ENCODE data around the gene CDHR4.
A peak's percentile ranks its signal among the peaks of the same experiment; 100 is the strongest.
"Not testable (repeated sequence)": the region's sequence is repeated elsewhere in the genome, so short reads cannot be mapped to it uniquely, and the experiment has no call there.

Gene CDHR4

DNA sequence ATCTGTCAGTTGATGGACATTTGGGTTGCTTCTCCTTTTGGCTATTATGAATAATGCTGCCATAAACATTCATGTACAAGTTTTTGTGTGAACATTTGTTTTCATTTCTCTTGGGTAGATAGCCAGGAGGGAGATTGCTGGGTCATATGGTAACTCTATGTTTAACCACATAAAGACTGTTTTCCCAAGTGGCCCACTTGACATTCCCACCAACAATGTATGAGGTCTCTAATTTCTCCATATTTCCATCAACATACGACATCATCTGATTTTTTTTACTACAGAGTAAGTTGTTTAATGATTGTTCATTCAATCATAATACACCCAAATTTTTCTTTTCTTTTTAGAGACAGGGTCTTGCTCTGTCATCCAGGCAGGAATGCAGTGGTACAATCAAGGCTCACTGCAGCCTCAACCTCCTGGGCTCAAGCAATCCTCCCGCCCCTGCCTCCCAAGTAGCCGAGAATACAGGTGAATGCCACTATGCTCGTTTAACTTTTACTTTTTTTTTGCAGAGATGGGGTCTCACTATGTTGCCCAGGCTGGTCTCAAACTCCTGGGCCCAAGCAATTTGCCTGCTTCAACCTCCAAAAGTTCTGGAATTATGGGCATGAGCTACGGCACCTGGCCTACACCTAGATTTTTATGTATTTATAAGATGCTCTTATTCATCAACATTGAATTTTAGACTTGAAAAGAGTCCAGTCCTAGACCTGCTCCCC lies 20.2 kb downstream of the CDHR4 start:
- no peak for DNase-seq

DNA sequence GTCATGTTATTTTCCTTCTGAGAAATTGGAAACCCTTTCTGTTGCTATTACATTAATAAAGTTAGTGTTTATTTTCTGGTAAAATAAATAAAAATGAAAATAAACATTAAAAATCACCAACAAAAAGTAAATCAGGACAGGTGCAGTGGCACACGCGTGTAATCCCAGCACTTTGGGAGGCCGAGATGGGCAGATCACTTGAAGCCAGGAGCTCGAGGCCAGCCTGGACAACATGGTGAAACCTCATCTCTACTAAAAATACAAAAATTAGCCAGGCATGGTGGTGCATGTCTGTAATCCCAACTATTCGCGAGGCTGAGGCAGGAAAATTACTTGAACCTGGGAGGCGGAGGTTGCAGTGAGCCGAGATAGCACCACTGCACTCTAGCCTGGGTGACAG lies 23.6 kb downstream of the CDHR4 start:
- DNase-seq = not testable (repeated sequence)

DNA sequence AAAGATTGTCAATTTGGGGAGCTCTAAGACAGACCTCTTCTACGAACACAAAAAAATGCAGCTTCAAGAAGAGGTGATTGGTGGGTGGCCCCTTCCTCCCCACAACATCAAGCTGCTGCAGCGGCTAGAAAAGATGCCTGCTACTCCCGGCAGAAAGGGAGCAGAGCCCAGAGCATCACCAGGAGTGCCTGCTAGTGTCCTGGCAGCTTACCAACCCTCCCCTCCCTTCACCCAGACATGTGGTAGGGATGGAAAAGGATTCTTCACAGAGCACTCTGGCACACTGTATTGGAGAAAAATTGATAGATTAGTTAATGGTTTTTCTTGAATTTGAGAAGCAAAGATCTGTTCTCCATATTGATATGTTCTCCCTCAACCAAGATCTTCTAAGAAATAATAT lies 24.1 kb downstream of the CDHR4 start:
- DNase-seq = peak in 1 of 2 experiments; percentile 27

DNA sequence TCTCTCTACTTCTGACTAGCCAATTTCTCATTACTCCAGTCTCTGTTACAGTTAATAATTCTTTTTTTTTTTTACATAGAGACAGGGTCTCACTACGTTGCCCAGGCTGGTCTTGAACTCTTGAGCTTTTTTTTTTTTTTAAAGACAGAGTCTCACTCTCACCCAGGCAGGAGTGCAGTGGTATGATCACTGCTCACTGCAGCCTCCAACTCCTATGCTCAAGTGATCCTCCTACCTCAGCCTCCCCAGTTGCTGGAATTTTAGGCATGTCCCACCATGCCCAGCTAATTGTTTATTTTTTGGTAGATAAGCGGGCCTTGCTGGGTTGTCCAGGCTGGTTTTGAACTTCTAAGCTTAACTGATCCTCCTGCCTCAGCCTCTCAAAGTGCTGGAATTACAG lies 27.0 kb downstream of the CDHR4 start:
- no peak for DNase-seq

DNA sequence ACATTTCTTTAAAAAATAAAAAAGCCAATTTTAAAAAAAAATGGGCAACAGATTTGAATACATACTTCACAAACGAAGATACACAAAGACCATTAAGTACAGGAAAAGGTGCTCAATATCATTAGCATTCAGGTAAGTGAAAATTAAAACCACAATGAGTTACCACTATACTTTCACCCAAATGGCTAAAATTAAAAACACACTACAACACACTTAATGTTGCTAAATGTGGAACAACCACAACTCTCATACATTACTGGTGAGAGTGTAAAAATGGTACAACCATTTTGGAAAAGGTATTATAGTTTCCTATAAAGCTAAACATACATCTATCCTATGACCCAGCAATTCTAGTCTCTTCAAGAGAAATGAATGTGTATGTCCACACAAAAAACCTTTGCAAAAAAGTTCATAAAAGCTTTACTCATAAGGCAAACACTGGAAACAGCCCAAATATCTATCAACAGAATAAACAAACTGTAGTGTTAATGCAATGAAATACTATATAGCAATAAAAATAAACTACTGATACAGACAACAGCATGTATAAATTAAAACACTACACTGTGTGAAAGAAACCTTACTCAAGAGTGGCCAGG lies 28.2 kb downstream of the CDHR4 start:
- DNase-seq = no peak

DNA sequence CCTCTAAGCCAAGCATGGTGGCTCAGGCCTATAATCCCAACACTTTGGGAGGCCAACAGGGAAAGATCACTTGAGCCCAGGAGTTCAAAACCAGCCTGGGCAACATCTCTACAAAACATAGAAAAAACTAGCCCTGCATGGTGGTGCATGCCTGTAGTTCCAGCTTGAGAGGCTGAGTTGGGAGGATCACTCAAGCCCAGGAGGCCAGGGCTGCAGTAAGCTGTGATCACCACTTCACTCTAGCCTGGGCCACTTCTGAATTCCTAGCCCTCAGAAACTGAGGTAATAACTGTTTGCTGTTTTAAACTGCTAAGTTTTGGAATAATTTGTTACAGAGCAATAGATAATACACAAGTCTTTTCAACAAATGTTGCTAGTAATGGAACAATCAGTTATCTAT lies 29.7 kb downstream of the CDHR4 start:
- no peak for DNase-seq

DNA sequence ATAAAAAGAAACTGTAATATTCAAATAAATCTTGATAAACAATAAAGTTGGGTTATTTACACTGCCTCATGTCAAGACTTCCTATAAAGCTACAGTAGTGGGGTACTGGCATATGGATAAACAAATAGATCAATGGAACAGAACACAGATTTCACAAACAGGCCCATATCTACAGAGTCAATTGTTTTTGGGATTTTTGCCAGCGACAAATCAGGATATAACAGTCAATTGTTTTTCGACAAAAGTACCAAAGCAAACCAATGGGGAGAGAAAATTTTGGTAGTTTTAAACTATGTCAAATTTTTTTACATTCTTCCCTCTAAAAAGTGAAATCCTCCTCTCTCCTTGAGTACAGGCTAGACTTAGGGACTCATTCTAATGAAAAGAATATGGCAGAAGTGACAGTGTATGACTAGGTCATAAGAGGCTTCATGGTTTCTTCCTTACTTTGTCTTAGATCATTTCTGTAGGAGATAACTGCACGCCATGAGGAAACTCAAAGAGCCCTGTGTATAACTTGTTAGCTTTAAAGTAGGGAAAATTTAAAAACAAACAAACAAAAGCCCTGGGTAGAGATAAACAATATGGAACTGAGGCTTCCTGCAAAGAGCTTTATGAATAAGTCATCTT lies 30.3 kb downstream of the CDHR4 start:
- no peak for DNase-seq

DNA sequence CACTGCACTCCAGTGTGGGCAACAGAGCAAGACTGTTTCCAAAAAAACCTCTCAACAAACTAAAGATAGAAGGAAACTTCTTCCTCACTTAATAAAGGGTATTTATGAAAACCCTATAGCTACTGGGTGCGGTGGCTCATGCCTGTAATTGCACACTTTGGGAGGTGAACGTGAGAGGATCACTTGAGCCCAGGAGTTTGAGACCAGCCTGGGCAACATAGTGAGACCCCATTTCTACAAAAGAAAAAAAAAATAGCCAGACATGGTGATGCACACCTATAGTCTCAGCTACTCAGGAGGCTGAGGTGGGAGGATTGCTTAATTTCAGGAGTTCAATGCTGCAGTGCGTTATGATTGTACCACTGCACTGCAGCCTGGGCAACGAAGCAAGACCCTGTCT lies 35.7 kb downstream of the CDHR4 start:
- DNase-seq = no peak

DNA sequence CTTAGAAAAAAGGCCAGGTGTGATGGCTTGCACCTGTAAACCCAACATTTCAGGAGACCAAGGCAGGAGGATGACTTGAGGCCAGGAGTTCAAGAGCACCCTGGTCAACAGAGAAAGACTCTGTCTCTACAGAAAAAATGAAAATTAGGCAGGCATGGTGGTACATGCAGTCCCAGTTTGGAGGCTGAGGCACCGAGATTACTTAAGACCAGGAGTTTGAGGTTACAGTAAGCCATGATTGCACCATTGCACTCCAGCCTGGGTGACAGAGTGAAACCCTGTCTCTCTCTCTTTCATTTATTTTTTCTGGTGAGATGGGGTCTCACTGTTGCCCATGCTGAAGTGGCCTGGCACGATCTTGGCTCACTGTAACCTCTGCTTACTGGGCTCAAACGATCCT lies 38.0 kb downstream of the CDHR4 start:
- DNase-seq = no peak

DNA sequence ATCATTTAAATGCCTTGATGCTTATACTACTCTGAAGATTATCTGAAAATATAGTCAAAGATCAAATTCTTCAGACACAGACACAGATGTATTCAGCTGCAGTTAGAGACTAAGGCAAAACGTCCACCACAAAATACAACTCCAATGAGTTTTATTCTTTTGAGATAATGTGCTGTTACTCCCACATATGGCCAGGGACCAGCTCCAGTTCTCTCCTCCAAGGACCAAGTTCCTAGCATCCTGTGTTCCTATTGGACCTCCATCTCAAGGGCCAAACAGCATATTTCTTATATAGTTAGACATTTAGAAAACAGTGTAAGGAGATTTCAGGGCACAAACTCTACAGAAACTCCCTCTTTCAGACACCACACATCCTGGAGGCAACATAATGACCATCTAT lies 40.4 kb downstream of the CDHR4 start:
- DNase-seq = no peak

DNA sequence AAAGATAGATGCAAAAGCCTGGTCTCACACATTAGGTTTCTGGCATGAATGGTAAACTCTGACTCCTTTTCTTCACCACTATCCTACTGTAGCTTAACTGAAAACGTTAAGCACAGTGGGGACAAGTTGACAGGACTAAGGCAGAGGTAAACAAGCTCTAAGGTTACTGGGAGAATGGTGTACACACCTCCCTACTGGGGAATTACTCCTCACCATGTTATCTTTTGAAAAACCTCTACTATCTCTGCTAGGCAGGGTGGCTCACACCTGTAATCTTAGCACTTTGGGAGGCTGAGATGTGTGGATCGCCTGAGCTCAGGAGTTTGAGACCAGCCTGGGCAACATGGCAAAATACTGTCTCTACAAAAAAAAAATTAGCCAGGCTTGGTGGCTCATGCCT lies 42.5 kb downstream of the CDHR4 start:
- DNase-seq = no peak

DNA sequence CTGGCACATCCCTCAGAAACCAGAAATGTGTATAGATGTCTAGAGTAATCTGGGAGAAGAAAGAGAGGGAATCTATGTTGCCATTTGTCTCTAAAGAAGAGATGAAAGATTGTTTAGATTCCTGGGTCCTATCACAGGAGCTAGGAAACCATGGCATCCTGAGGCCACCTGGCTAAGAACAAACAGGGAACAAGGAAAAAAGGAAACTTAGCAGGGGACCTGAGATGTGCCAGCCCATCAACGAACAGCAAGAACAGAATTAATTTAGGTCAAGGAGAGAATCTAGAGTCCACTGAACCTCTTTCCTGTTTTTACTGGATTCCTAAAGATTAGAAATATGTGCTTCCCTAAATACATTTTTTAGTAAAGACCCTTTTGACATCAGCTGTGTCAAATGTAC lies 43.6 kb downstream of the CDHR4 start:
- no peak for DNase-seq

DNA sequence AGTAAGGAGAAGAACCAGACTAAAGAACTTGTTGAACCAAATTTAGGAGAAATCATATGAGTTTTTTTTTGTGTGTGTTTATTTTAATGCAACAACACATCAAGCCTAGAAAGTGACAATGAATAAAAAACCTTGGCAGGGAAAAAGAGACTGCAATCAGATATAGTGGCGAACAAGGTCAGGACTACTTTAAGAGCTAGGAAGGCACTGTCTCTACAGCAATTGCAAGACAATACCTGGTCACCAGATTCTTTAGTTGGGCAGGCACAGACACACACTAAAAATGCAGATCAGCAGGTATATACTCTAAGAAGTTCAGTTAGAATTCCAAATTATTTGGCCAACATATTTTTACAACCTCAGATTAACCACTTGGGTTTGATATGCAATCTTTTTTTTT lies 45.1 kb downstream of the CDHR4 start:
- DNase-seq = no peak

DNA sequence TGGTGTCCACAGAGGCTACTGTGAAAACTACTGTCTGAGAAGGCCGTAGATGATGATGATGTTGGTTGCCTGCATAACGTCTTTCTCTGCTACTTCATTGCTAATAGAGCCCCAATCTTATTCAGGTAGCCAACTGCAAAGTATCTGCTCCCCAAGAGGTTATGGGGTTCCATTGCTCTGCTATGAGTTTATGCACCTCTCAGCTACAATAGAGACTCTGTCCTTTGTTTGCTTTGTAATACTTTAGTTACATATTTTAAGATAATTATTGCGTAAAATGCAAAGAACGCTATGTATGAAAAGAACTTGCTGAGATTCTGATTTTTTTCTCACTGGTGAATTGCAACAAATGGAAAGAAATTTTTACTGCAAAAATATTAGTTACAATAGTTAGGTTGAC lies 48.2 kb downstream of the CDHR4 start:
- no peak for DNase-seq

DNA sequence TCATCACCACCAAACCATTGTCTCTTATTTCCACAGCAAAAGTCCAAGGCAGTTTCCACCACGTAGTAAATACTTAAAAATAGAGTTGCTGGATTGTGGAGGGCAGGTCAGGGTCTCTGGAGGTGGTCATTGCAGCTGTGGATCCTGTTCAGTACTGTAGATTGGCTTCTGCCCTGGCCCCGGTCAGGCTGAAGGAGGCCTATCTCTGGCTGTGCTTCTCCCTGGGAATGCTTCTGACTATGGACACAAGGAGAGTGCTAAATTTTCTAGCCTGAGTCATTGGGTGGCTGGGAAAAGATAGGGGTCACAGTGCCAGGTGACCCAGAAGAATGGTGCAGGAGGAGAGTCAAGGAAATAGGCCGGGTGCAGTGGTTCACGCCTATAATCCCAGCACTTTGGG lies 49.6 kb downstream of the CDHR4 start:
- no peak for DNase-seq

DNA sequence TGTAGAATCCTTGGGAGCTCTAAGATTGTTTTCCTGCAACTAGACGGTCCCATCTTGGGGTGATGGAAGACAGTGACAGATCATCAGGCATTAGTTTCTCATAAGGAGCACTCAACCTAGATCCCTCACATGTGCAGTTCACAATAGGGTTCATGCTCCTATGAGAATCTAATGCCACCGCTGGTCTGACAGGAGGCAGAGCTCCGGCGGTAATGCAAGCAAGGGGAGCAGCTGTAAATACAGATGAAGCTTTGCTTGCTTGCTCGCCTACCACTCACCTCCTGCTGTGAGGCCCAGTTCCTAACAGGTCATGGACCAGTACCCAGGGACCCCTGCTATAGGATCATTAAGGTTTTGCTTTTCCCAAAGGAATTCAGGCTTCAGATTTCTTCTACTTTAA lies 50.8 kb downstream of the CDHR4 start:
- DNase-seq = not testable (repeated sequence)

DNA sequence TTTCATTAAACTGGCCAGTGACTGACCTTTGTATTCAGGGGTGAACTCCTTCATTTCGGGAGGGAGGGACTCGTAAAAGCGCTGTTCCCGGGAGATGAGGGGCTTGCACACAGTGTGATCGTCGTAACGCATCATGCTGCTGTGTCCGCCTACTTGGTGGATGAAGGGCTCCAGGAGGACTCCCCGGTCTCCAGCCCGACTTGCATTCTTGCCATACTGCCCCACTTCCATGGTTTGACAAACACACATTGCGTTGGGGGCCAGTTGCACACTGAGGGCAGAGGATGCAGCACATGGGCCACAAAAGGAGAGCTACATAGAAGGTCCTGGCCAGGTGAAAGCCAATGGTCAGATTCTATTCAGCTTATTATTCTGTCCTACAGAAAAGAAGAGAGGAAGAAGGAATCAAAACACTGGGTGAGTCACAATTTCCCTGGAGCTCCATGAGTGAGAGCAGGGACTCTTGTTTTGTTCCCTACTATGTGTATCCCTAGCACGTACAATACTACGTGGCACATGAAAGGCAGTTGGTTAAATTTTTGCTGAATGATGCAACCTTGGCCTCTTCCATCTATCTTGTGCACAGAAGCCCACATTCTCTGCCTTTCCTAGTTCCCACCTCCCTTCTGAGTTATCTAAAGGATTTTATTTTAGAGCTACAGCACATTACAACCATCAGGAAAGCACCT lies 51.7 kb downstream of the CDHR4 start:
- no peak for DNase-seq

DNA sequence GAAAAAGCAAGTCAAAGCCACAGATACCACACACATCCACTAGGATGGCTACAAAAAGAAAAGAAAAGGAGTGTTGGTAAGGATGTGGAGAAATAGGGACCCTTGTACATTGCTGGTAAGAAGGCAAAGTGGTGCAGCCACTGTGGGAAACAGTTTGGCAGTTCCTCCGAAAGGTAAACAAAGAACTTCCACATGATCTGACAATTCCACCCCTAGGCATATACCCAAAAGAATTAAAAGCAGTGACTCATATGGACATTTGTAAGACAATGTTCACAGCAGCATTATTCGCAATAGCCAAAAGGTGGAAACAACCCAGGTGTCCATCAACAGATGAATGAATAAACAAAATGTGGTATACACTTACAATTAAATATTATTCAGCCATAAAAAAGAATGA lies 53.7 kb downstream of the CDHR4 start:
- no peak for DNase-seq
